Measurements from ENCODE around the gene C5.
A peak's percentile ranks its signal among the peaks of the same experiment; 100 is the strongest.

The C5 gene

GRCh38 chr9:121021301-121021700, 28.8 kb downstream of the C5 start:
- Histone ChIP-seq H3K27ac (ENCODE audit: low read length, poor library complexity, severe bottlenecking) (no peak overlapping the region), H2AFZ (ENCODE audit: low read depth, low read length) (no peak overlapping the region), H3K4me3 (ENCODE audit: insufficient read depth in 1 of 2, low read depth in 1 of 2, low read length in 2 of 2) (no peak overlapping the region), H4K8ac (ENCODE audit: low read length) (no peak overlapping the region), H3K79me1 (replicated peaks; ENCODE audit: low read length, poor library complexity, severe bottlenecking) (no peaks in the 10 kb centered on the region), H2BK5ac (ENCODE audit: low read depth, low read length, poor library complexity, severe bottlenecking) (no peak overlapping the region), H3K36me3 (ENCODE audit: control insufficient read depth in 1 of 2, insufficient read depth in 2 of 2, low read depth in 1 of 2, low read length in 2 of 2) (peaks cover 0 to 11% of the 10 kb centered on the region in 2 experiments), H2BK15ac (ENCODE audit: low read depth, poor library complexity, severe bottlenecking) (no peak overlapping the region), H3K4ac (ENCODE audit: low read depth in 1 of 2, low read length in 2 of 2) (no peak overlapping the region), H2BK120ac (ENCODE audit: low read depth, low read length) (no peak overlapping the region), H4K91ac (ENCODE audit: low read length) (no peak overlapping the region), H2AK5ac (ENCODE audit: low read length, severe bottlenecking) (no peak overlapping the region), H3K23ac (ENCODE audit: low read length in 2 of 2) (no peak overlapping the region), H3K9ac (ENCODE audit: low read length) (no peak overlapping the region), H3K27me3 (ENCODE audit: control insufficient read depth in 1 of 2, insufficient read depth in 1 of 2, low read length in 2 of 2) (no peaks in the 10 kb centered on the region), H3K18ac (ENCODE audit: low read depth in 1 of 2, low read length in 2 of 2) (no peak overlapping the region), H3K9me3 (ENCODE audit: control insufficient read depth, low read length) (no peaks in the 10 kb centered on the region), H2BK12ac (ENCODE audit: low read length in 2 of 2) (no peak overlapping the region), H3K4me1 (ENCODE audit: control insufficient read depth, insufficient read depth, low read depth, low read length) (no peaks in the 10 kb centered on the region), H3K4me2 (ENCODE audit: low read length, poor library complexity, severe bottlenecking) (no peak overlapping the region), H3K14ac (ENCODE audit: low read length in 2 of 2) (no peak overlapping the region)
- WGBS: 81% methylated on average over 4 of the region's 4 CpGs
- no peak for DNase-seq

- Histone ChIP-seq H3K14ac (ENCODE audit: low read length in 2 of 2) (no peak overlapping the region), H2BK12ac (ENCODE audit: low read length in 2 of 2) (no peak overlapping the region), H4K8ac (ENCODE audit: low read length) (no peak overlapping the region), H3K9me3 (ENCODE audit: control insufficient read depth, low read length) (no peaks in the 10 kb centered on the region), H3K4ac (ENCODE audit: low read depth in 1 of 2, low read length in 2 of 2) (no peak overlapping the region), H3K4me3 (ENCODE audit: insufficient read depth in 1 of 2, low read depth in 1 of 2, low read length in 2 of 2) (no peak overlapping the region), H2BK15ac (ENCODE audit: low read depth, poor library complexity, severe bottlenecking) (no peak overlapping the region), H2AK5ac (ENCODE audit: low read length, severe bottlenecking) (no peak overlapping the region), H2BK5ac (ENCODE audit: low read depth, low read length, poor library complexity, severe bottlenecking) (no peak overlapping the region), H3K27ac (ENCODE audit: low read length, poor library complexity, severe bottlenecking) (no peak overlapping the region), H3K9ac (ENCODE audit: low read length) (no peak overlapping the region), H3K18ac (ENCODE audit: low read depth in 1 of 2, low read length in 2 of 2) (no peak overlapping the region), H2AFZ (ENCODE audit: low read depth, low read length) (no peak overlapping the region), H4K91ac (ENCODE audit: low read length) (no peak overlapping the region), H3K36me3 (ENCODE audit: control insufficient read depth in 1 of 2, insufficient read depth in 2 of 2, low read depth in 1 of 2, low read length in 2 of 2) (peaks cover 0 to 17% of the 10 kb centered on the region in 2 experiments), H3K79me1 (replicated peaks; ENCODE audit: low read length, poor library complexity, severe bottlenecking) (no peaks in the 10 kb centered on the region), H3K4me2 (ENCODE audit: low read length, poor library complexity, severe bottlenecking) (no peak overlapping the region), H3K27me3 (ENCODE audit: control insufficient read depth in 1 of 2, insufficient read depth in 1 of 2, low read length in 2 of 2) (no peaks in the 10 kb centered on the region), H2BK120ac (ENCODE audit: low read depth, low read length) (no peak overlapping the region), H3K23ac (ENCODE audit: low read length in 2 of 2) (no peak overlapping the region), H3K4me1 (ENCODE audit: control insufficient read depth, insufficient read depth, low read depth, low read length) (no peaks in the 10 kb centered on the region)
- no peak for DNase-seq
- WGBS: 100% methylated on average over 2 of the region's 5 CpGs
Measured at GRCh38 chr9:121019273-121019672, 30.8 kb downstream of the C5 start.

GRCh38 chr9:121013911-121014310, 36.2 kb downstream of the C5 start:
- H2AK5ac ChIP-seq (ENCODE audit: low read length, severe bottlenecking): no peak overlapping the region

GRCh38 chr9:121009650-121010049, 40.4 kb downstream of the C5 start:
- Histone ChIP-seq H2BK5ac (ENCODE audit: low read depth, low read length, poor library complexity, severe bottlenecking) (no peak overlapping the region), H3K27me3 (ENCODE audit: control insufficient read depth in 1 of 2, insufficient read depth in 1 of 2, low read length in 2 of 2) (no peaks in the 10 kb centered on the region), H3K79me1 (replicated peaks; ENCODE audit: low read length, poor library complexity, severe bottlenecking) (no peaks in the 10 kb centered on the region), H3K9ac (ENCODE audit: low read length) (no peak overlapping the region), H3K4me2 (ENCODE audit: low read length, poor library complexity, severe bottlenecking) (no peak overlapping the region), H4K91ac (ENCODE audit: low read length) (no peak overlapping the region), H2BK15ac (ENCODE audit: low read depth, poor library complexity, severe bottlenecking) (no peak overlapping the region), H3K4me1 (ENCODE audit: control insufficient read depth, insufficient read depth, low read depth, low read length) (no peaks in the 10 kb centered on the region), H2BK120ac (ENCODE audit: low read depth, low read length) (no peak overlapping the region), H2AK5ac (ENCODE audit: low read length, severe bottlenecking) (no peak overlapping the region), H3K9me3 (ENCODE audit: control insufficient read depth, low read length) (no peaks in the 10 kb centered on the region), H3K18ac (ENCODE audit: low read depth in 1 of 2, low read length in 2 of 2) (no peak overlapping the region), H3K23ac (ENCODE audit: low read length in 2 of 2) (no peak overlapping the region), H2BK12ac (ENCODE audit: low read length in 2 of 2) (no peak overlapping the region), H3K4ac (ENCODE audit: low read depth in 1 of 2, low read length in 2 of 2) (no peak overlapping the region), H3K36me3 (ENCODE audit: control insufficient read depth in 1 of 2, insufficient read depth in 2 of 2, low read depth in 1 of 2, low read length in 2 of 2) (peaks cover 0 to 9% of the 10 kb centered on the region in 2 experiments), H3K14ac (ENCODE audit: low read length in 2 of 2) (peak overlapping the region in 1 of 2 experiments; percentile 6), H3K4me3 (ENCODE audit: insufficient read depth in 1 of 2, low read depth in 1 of 2, low read length in 2 of 2) (no peak overlapping the region), H4K8ac (ENCODE audit: low read length) (no peak overlapping the region), H3K27ac (ENCODE audit: low read length, poor library complexity, severe bottlenecking) (no peak overlapping the region), H2AFZ (ENCODE audit: low read depth, low read length) (no peak overlapping the region)
- 71% methylated on average over 2 of the region's 3 CpGs for WGBS
- no peak for DNase-seq

More at GRCh38 chr9:121013911-121014310, 36.2 kb downstream of the C5 start:
- H3K23ac ChIP-seq (ENCODE audit: low read length in 2 of 2): no peak overlapping the region
- H2BK15ac ChIP-seq (ENCODE audit: low read depth, poor library complexity, severe bottlenecking): no peak overlapping the region
- H2AFZ ChIP-seq (ENCODE audit: low read depth, low read length): no peak overlapping the region
- no peak overlapping the region for H3K4me2 ChIP-seq (ENCODE audit: low read length, poor library complexity, severe bottlenecking)
- H4K8ac ChIP-seq (ENCODE audit: low read length): no peak overlapping the region
- 71% methylated on average over 5 of the region's 8 CpGs for WGBS
- no peak overlapping the region for H2BK5ac ChIP-seq (ENCODE audit: low read depth, low read length, poor library complexity, severe bottlenecking)
- no peak overlapping the region for H3K27ac ChIP-seq (ENCODE audit: low read length, poor library complexity, severe bottlenecking)
- H3K9ac ChIP-seq (ENCODE audit: low read length): no peak overlapping the region
- H3K14ac ChIP-seq (ENCODE audit: low read length in 2 of 2): no peak overlapping the region
- no peaks in the 10 kb centered on the region for H3K4me1 ChIP-seq (ENCODE audit: control insufficient read depth, insufficient read depth, low read depth, low read length)
- H2BK120ac ChIP-seq (ENCODE audit: low read depth, low read length): no peak overlapping the region
- H2BK12ac ChIP-seq (ENCODE audit: low read length in 2 of 2): no peak overlapping the region
- H3K4me3 ChIP-seq (ENCODE audit: insufficient read depth in 1 of 2, low read depth in 1 of 2, low read length in 2 of 2): no peak overlapping the region
- H4K91ac ChIP-seq (ENCODE audit: low read length): no peak overlapping the region
- no peaks in the 10 kb centered on the region for H3K79me1 ChIP-seq (replicated peaks; ENCODE audit: low read length, poor library complexity, severe bottlenecking)
- no peak overlapping the region for H3K18ac ChIP-seq (ENCODE audit: low read depth in 1 of 2, low read length in 2 of 2)
- DNase-seq: peak; percentile 51
- no peak overlapping the region for H3K4ac ChIP-seq (ENCODE audit: low read depth in 1 of 2, low read length in 2 of 2)
- H3K27me3 ChIP-seq (ENCODE audit: control insufficient read depth in 1 of 2, insufficient read depth in 1 of 2, low read length in 2 of 2): no peaks in the 10 kb centered on the region
- peaks cover 0 to 8% of the 10 kb centered on the region in 2 experiments for H3K36me3 ChIP-seq (ENCODE audit: control insufficient read depth in 1 of 2, insufficient read depth in 2 of 2, low read depth in 1 of 2, low read length in 2 of 2)
- H3K9me3 ChIP-seq (ENCODE audit: control insufficient read depth, low read length): no peaks in the 10 kb centered on the region

All from mesenchymal stem cell (in vitro differentiated cells and primary cell).